ENCODE data around the gene SIAH2. TPM values are rescaled to one million over a fixed set of nuclear protein-coding genes. Genes with fewer than 3 reads are reported as not detected.

Gene SIAH2
- total RNA-seq, 1 experiment from 2014 or later: 30.5 TPM

DNA sequence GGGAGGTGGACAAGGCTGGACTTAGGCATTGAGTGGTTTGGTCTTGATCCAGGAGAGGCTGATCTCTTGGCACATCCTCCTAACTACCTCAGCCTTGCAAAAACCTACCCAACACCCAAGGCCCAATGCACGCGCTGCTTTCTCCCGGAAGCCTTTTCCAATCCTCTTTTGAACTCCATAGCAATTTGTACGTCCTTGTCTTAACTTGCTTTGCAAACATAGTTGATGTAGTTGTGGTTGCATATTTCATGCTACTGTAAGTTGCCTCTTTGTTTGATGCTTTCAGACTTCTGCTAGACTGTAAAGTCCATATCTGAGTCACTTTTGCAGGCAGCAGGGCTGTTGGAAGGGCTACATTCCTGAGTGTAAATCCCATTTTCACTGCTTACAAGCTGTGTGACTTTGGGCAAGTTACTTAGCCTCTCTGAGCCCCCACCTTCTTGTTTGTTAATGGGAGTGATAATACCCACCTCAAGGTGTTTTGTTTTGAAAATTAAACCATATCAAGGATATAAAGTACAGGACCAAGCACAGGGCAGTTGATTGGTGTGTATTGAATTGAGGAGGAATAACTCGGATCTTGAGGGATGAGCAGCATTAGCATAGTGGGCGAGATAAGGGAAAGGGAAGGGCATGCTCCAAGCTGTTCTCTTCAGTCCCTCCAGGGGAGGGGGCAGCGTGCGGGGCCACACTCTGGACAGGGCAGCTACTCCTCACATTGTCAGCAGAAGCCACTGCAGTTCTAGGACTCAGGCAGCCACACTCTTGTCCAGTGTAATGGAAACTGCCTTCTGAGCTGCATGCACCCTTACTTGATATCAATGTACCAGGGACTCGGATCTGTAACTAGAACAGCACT is 28.8 kb downstream of the SIAH2 start:
- no peak for DNase-seq (ENCODE audit: low read depth)

- peak; percentile 9 for DNase-seq (ENCODE audit: low read depth)
Measured at GRCh38 chr3:150733373-150733935, 29.5 kb downstream of the SIAH2 start.

DNA sequence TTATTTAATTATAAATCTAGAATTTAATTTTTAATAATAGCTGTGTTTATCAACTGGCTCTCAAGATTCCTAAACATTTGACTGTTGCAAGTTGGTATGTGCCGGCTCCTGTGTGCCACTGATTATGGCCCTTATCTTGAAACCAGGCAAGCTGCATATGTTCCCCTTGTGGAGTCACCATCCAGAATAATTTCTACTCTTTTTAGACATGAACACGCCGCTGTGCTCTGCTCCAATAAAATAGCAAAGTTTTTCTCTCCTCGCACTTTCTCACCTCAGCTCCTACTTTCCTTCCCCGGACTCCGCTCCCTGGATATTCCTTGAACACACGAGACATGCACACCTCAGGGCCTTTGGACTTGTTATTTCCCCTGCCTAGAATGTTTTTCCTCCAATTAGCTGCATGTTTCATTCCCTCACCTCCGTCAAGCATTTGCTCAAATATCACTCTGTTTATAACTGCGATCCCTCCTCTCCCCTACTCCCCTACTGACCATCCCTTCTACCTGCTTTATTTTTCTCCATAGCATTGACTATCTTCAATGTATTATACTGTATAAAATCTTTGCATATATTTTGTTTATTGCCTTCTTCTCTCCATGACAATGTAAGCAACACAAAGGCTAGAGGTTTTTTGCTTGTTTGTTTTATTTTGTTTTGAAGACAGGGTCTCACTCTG is 33.1 kb downstream of the SIAH2 start:
- no peak for DNase-seq (ENCODE audit: low read depth)

- DNase-seq (ENCODE audit: low read depth): no peak
Measured at GRCh38 chr3:150727653-150728502, 35.1 kb downstream of the SIAH2 start.

DNA sequence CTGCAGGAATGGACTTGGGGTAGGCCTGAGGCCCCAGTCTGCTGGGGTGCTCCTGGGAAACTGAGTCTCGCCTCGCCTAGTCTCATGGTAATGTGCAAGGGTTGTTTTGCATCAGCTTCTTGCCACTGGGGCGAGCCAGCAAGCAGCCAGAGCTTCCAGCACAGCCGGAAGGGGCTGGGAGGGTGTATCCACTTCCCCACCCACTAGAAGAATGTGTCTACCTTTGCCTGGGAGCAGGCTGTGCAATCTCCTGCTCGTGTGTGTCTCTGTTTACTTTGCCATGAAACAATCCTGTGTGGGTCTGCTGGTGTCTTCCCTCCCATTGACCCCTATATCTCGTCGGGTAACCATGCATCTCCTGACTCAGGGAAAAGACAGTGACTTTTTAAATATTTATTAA is 37.4 kb downstream of the SIAH2 start:
- no peak for DNase-seq (ENCODE audit: low read depth)

GRCh38 chr3:150723946-150724345 is 39.0 kb downstream of the SIAH2 start:
- no peak for DNase-seq (ENCODE audit: low read depth)

GRCh38 chr3:150722267-150722666 is 40.7 kb downstream of the SIAH2 start:
- DNase-seq (ENCODE audit: low read depth): no peak

GRCh38 chr3:150721285-150722130 is 41.5 kb downstream of the SIAH2 start:
- peak; percentile 39 for DNase-seq (ENCODE audit: low read depth)

- no peak for DNase-seq (ENCODE audit: low read depth)
Measured at GRCh38 chr3:150720444-150720843, 42.5 kb downstream of the SIAH2 start.

DNA sequence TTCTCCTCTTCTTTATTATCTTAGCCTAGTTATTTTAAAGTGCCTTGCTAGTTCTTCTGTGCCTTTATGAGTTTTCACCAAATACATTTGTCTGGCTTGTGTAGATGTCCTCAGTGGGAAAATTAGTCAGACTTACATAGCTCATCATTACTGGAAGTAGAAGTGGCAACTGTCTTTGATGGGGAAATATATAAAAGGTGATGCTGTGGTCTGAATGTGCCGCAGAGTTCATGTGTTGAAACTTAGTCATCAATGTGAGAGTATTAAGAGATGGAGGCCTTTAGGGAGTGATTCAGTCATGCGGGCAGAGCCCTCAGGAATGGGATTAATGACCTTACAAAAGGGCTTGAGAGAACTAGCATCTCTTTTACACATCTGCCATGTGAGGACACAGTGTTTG is 52.9 kb downstream of the SIAH2 start:
- no peak for DNase-seq (ENCODE audit: low read depth)

DNA sequence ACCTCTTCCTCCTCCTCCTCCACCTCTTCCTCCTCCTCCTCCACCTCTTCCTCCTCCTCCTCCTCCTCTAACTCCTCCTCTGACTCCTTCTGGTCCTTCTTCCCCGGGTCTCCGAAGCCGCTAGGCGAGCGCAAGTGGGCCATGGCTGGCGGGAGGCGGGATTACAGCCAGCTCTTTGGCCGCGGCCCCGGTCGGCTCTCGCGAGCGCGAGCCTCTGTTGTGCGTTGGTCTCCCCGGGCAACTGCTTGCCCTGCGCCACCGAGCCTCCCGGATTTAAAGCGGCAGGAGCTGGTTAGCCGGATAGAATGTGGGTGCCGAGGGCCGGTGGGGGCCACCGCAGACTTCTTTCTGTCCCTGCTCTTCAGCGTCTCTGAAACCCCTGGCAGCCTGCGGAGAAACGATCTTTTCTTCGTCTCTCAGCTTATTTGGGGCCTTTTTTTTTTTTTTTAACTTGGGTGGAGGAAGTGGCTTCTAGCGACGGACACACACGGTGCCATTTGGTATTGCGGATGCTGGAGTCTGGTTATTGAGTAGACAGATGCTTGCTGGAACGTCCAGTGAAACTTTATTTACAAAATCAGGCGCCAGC is 59.1 kb downstream of the SIAH2 start, which contains the start of gene ERICH6:
Gene ERICH6, minus strand, starts transcription at position 165 of the 589 bp plus-strand sequence. Its CDS starts 22 bp downstream, at position 143.
- DNase-seq (ENCODE audit: low read depth): peak; percentile 94

DNA sequence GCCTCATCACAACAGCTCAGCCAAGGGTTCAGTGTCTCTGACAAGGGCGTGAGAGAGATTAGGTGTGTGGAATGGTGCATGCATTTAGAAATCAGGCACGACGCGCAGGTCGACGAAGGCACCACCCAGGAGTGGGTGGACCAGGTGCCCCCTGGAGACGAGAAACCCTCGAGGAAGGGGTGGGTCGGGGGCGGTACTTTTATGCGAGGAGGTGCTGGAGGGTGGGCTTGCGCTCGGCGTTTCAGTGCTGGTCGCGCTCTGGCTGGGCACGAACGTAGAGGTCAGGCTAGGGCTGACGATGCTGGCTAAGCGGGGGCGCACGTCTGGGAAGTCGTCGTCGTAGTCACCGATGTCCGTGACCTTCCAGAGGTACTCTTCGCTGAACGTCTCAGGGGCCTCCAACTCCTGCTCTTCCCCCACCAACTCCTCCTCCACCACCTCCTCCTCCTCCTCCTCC is 59.6 kb downstream of the SIAH2 start:
- DNase-seq (ENCODE audit: low read depth): no peak

DNA sequence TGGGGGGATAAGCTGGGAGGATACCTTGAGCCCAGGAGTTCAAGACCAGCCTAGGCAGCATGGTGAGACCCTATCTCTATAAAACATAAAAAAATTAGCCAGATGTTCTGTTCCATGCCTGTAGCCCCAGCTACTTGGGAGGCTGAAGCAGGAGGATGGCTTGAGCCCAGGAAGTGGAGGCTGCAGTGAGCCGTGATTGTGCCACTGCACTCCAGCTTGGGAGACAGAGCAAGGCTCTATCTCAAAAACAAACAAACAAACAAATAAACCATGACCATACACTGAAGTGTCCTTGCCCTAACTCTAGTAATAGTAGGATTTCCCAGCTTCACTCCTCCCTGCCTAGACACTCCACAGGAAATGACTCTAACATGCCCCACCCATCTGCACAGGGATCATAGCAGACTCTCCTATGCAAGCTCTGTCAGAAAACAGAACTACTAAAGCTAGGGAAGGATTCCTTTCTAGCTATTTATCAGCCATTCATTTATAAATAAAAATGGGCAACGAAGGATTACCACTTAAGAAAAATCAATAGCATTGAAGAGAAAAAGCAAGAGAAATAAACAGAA is 63.8 kb downstream of the SIAH2 start:
- peak; percentile 60 for DNase-seq (ENCODE audit: low read depth)

GRCh38 chr3:150697646-150698045 is 65.3 kb downstream of the SIAH2 start:
- no peak for DNase-seq (ENCODE audit: low read depth)

DNA sequence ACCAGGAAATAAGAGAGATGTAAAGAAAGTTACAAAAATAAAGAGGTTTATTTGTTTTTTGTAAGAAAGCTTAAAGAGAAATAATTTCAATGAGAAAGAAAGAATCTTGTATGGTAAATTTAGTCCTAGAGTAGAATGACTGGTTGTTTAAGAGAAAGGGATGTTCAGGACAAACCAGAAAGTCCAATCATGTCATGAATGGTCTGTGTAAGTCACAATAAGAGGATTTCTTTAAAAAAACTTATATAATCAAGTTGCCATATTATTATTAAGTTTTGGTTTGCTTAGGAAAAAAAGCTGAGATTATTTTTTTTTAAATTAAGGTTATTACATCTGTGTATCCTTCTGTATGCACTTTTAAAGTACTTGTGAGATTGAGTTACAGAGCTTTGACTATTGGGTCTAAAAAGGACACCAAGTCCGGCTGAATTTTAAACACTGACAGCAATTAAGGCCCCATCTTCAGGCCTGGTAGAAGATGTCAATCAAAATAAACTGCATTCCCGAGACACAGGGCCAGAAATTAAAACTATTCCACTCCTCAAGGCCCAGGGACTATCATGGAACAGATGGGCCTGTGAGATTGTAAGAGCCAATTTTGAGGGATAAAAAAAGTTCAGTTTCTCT is 71.4 kb downstream of the SIAH2 start:
- DNase-seq (ENCODE audit: low read depth): no peak

Data from Daoy (cell line).